Mesothelial cell of epicardium (in vitro differentiated cells): ENCODE measurements around the gene RFTN1. TPM values are rescaled to one million over a fixed set of nuclear protein-coding genes. Genes with fewer than 3 reads are reported as not detected.

Experiments used
- DNase-seq, 2 experiments: peaks; one replicate each; pipeline ENCODE4 v3.0.0; 2021; ENCODE audit warnings: low spot score in 2 of 2; ENCODE audit not compliant: unreplicated experiment in 2 of 2
- H3K27ac Mint-ChIP-seq: 2 replicates; pipeline ENCODE4 v1.8.0; 2021; ENCODE audit warnings: mixed read lengths
- H3K27me3 Mint-ChIP-seq: 2 replicates; pipeline ENCODE4 v1.8.0; 2021; ENCODE audit warnings: low read depth, mixed read lengths
- H3K36me3 Mint-ChIP-seq: 2 replicates; pipeline ENCODE4 v1.8.0; 2021; ENCODE audit warnings: mixed read lengths
- H3K4me1 Mint-ChIP-seq: 2 replicates; pipeline ENCODE4 v1.8.0; 2021; ENCODE audit warnings: mixed read lengths
- H3K4me3 Mint-ChIP-seq: 2 replicates; pipeline ENCODE4 v1.8.0; 2021; ENCODE audit warnings: mild to moderate bottlenecking, moderate library complexity, mixed read lengths
- H3K9me3 Mint-ChIP-seq: 2 replicates; pipeline ENCODE4 v1.8.0; 2021; ENCODE audit warnings: mixed read lengths
- CTCF ChIP-seq: fragments of 200-600 bp; sonication (generic); IDR thresholded peaks from one replicate; pipeline ENCODE4 v1.5.0; 2021; ENCODE audit warnings: antibody characterized with exemption; ENCODE audit not compliant: unreplicated experiment
- total RNA-seq: library from RNA; stranded (reverse); gene quantifications from 3 replicates; pipeline ENCODE4 v1.2.1, GENCODE V29; 2021

Gene RFTN1
- total RNA-seq, 1 donor from 2014 or later = 10.0 TPM

- peaks cover 37% of the 10 kb centered on the region for H3K9me3 Mint-ChIP-seq
- H3K4me3 Mint-ChIP-seq = no peak overlapping the region
- no peaks in the 10 kb centered on the region for H3K27me3 Mint-ChIP-seq
- DNase-seq = no peak
- H3K36me3 Mint-ChIP-seq = peaks cover 47% of the 10 kb centered on the region
- no peak overlapping the region for H3K27ac Mint-ChIP-seq
- TF ChIP-seq CTCF = no peak
- H3K4me1 Mint-ChIP-seq = no peaks in the 10 kb centered on the region
These were observed 180.5 kb downstream of the RFTN1 start for GRCh38 chr3:16332904-16333426.

GRCh38 chr3:16331319-16331883, 182.1 kb downstream of the RFTN1 start:
- Mint-ChIP-seq H3K4me1 (no peaks in the 10 kb centered on the region), H3K27ac (no peak overlapping the region), H3K36me3 (peaks cover 47% of the 10 kb centered on the region), H3K4me3 (no peak overlapping the region), H3K9me3 (peaks cover 37% of the 10 kb centered on the region), H3K27me3 (no peaks in the 10 kb centered on the region)
- TF ChIP-seq CTCF = no peak
- DNase-seq = no peak

- Mint-ChIP-seq H3K9me3 (peaks cover 37% of the 10 kb centered on the region), H3K27me3 (no peaks in the 10 kb centered on the region), H3K4me3 (no peak overlapping the region), H3K36me3 (peaks cover 47% of the 10 kb centered on the region), H3K4me1 (no peaks in the 10 kb centered on the region), H3K27ac (no peak overlapping the region)
- TF ChIP-seq CTCF = no peak
- DNase-seq = no peak
These were observed 183.1 kb downstream of the RFTN1 start for GRCh38 chr3:16330351-16330750.

GRCh38 chr3:16329826-16330129, 183.7 kb downstream of the RFTN1 start:
- TF ChIP-seq CTCF = no peak
- H3K27ac Mint-ChIP-seq = no peak overlapping the region
- H3K4me1 Mint-ChIP-seq = no peaks in the 10 kb centered on the region
- no peak for DNase-seq
- H3K36me3 Mint-ChIP-seq = peaks cover 47% of the 10 kb centered on the region
- peaks cover 37% of the 10 kb centered on the region for H3K9me3 Mint-ChIP-seq
- H3K4me3 Mint-ChIP-seq = no peak overlapping the region
- H3K27me3 Mint-ChIP-seq = no peaks in the 10 kb centered on the region

GRCh38 chr3:16329036-16329825, 184.3 kb downstream of the RFTN1 start:
- TF ChIP-seq CTCF = no peak
- no peak for DNase-seq
- Mint-ChIP-seq H3K36me3 (peaks cover 42% of the 10 kb centered on the region), H3K9me3 (peaks cover 31% of the 10 kb centered on the region), H3K27ac (no peak overlapping the region), H3K4me3 (no peak overlapping the region), H3K4me1 (no peaks in the 10 kb centered on the region), H3K27me3 (no peaks in the 10 kb centered on the region)
